HEK293 (cell line): ENCODE data around the gene CARMIL3.

Source experiments
- FEZF1 ChIP-seq: fragments of 450-650 bp; formaldehyde crosslinking; IDR thresholded peaks from 2 replicates; pipeline ENCODE4 v1.5.1; 2016; ENCODE audit warnings: missing biosample characterization, missing genetic modification characterization
- GFI1B ChIP-seq: fragments of 450-650 bp; formaldehyde crosslinking; IDR thresholded peaks from 2 replicates; pipeline ENCODE4 v1.5.1; 2016; ENCODE audit warnings: missing biosample characterization, missing genetic modification characterization
- GLIS1 ChIP-seq: fragments of 450-650 bp; formaldehyde crosslinking; IDR thresholded peaks from 2 replicates; pipeline ENCODE4 v1.5.1; 2016; ENCODE audit warnings: missing biosample characterization, missing genetic modification characterization
- KLF8 ChIP-seq: fragments of 450-650 bp; formaldehyde crosslinking; IDR thresholded peaks from 2 replicates; pipeline ENCODE4 v1.5.1; 2016; ENCODE audit warnings: missing biosample characterization, missing genetic modification characterization
- SP7 ChIP-seq: fragments of 450-650 bp; formaldehyde crosslinking; IDR thresholded peaks from 2 replicates; pipeline ENCODE4 v1.5.1; 2016; ENCODE audit warnings: missing biosample characterization, missing genetic modification characterization
- YY1 ChIP-seq: fragments of 450-650 bp; formaldehyde crosslinking; IDR thresholded peaks from 2 replicates; pipeline ENCODE4 v1.5.1; 2018; ENCODE audit warnings: missing biosample characterization, missing genetic modification characterization
- ZFP69B ChIP-seq: fragments of 450-650 bp; formaldehyde crosslinking; IDR thresholded peaks from 2 replicates; pipeline ENCODE4 v1.5.1; 2016; ENCODE audit warnings: missing biosample characterization, missing genetic modification characterization
- ZNF292 ChIP-seq: fragments of 450-650 bp; formaldehyde crosslinking; IDR thresholded peaks from 2 replicates; pipeline ENCODE4 v1.5.1; 2016; ENCODE audit warnings: low read depth, missing biosample characterization, missing genetic modification characterization, borderline replicate concordance
- ZNF433 ChIP-seq: fragments of 450-650 bp; formaldehyde crosslinking; IDR thresholded peaks from 2 replicates; pipeline ENCODE4 v1.5.1; 2016; ENCODE audit warnings: missing biosample characterization, missing genetic modification characterization, low read depth
- ZNF501 ChIP-seq: fragments of 450-650 bp; formaldehyde crosslinking; IDR thresholded peaks from 2 replicates; pipeline ENCODE4 v1.5.1; 2016; ENCODE audit warnings: missing biosample characterization, missing genetic modification characterization
- ZNF623 ChIP-seq: fragments of 450-650 bp; formaldehyde crosslinking; IDR thresholded peaks from 2 replicates; pipeline ENCODE4 v1.5.1; 2016; ENCODE audit warnings: missing biosample characterization, missing genetic modification characterization
- ZNF843 ChIP-seq: fragments of 450-650 bp; formaldehyde crosslinking; IDR thresholded peaks from 2 replicates; pipeline ENCODE4 v1.5.1; 2016; ENCODE audit warnings: missing biosample characterization, missing genetic modification characterization
- ZXDB ChIP-seq: fragments of 450-650 bp; formaldehyde crosslinking; IDR thresholded peaks from 2 replicates; pipeline ENCODE4 v1.5.1; 2016; ENCODE audit warnings: missing biosample characterization, missing genetic modification characterization
- TF ChIP-seq, protein P1 (sequence below): fragments of 450-650 bp; formaldehyde crosslinking; IDR thresholded peaks from 2 replicates; pipeline ENCODE4 v1.5.1; 2016; ENCODE audit warnings: missing biosample characterization, missing genetic modification characterization, borderline replicate concordance
- TF ChIP-seq, protein P2 (sequence below): fragments of 450-650 bp; formaldehyde crosslinking; IDR thresholded peaks from 2 replicates; pipeline ENCODE4 v1.5.1; 2016; ENCODE audit warnings: missing biosample characterization, missing genetic modification characterization
- TF ChIP-seq, protein P3 (sequence below): fragments of 450-650 bp; formaldehyde crosslinking; IDR thresholded peaks from 2 replicates; pipeline ENCODE4 v1.5.1; 2016; ENCODE audit warnings: missing biosample characterization, missing genetic modification characterization
- TF ChIP-seq, protein P4 (sequence below): fragments of 450-650 bp; formaldehyde crosslinking; IDR thresholded peaks from 2 replicates; pipeline ENCODE4 v1.5.1; 2017; ENCODE audit warnings: missing biosample characterization, mild to moderate bottlenecking, missing genetic modification characterization, moderate library complexity
- TF ChIP-seq, protein P5 (sequence below): fragments of 450-650 bp; formaldehyde crosslinking; IDR thresholded peaks from 2 replicates; pipeline ENCODE4 v1.5.1; 2016; ENCODE audit warnings: missing biosample characterization, missing genetic modification characterization
- TF ChIP-seq, protein P6 (sequence below): fragments of 450-650 bp; formaldehyde crosslinking; IDR thresholded peaks from 2 replicates; pipeline ENCODE4 v1.5.1; 2017; ENCODE audit warnings: missing biosample characterization, missing genetic modification characterization

The CARMIL3 gene

DNA sequence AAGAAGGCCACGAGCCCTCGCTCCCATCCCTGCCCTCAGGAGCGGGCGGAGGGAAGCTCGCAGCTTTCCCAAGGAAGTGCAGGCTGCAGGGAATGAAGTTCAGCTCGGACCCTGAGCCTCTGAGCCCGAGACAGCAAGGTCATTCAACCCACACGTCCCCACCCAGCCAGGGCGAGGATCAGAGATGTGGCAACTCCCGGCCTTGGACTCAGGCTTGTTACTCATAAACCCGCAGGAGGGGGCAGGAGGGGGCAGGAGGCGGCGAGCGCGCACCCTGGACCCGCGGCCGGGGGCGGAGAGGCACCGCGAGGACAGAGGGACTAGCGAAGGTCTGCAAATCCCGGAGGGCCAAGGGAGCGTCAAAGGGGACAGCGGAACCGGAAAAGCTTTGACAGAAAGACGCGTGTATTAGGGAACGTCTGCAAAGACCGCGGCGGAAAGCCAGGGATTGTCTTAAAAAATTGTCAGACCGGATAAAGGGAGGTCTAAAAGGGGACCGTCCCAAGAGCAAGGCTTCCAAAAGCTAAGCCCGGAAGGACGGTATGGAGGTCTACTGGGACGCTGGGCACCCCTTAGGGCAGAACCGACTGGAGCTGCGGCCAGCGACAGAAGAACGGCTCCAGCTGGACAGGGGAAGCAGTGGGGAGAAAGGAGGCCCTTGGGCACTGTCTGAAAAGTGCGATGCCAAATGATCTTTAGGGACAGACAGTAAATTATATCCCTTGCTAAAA is 62.2 kb downstream of the CARMIL3 start (continued):
- TF ChIP-seq, protein P1, sequence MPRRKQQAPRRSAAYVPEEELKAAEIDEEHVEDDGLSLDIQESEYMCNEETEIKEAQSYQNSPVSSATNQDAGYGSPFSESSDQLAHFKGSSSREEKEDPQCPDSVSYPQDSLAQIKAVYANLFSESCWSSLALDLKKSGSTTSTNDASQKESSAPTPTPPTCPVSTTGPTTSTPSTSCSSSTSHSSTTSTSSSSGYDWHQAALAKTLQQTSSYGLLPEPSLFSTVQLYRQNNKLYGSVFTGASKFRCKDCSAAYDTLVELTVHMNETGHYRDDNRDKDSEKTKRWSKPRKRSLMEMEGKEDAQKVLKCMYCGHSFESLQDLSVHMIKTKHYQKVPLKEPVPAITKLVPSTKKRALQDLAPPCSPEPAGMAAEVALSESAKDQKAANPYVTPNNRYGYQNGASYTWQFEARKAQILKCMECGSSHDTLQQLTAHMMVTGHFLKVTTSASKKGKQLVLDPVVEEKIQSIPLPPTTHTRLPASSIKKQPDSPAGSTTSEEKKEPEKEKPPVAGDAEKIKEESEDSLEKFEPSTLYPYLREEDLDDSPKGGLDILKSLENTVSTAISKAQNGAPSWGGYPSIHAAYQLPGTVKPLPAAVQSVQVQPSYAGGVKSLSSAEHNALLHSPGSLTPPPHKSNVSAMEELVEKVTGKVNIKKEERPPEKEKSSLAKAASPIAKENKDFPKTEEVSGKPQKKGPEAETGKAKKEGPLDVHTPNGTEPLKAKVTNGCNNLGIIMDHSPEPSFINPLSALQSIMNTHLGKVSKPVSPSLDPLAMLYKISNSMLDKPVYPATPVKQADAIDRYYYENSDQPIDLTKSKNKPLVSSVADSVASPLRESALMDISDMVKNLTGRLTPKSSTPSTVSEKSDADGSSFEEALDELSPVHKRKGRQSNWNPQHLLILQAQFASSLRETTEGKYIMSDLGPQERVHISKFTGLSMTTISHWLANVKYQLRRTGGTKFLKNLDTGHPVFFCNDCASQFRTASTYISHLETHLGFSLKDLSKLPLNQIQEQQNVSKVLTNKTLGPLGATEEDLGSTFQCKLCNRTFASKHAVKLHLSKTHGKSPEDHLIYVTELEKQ (tag by site-specific recombination), result peak; percentile 27; the same call in 1 of the 2 replicates
- no peak for TF ChIP-seq ZNF292
- peak; percentile 94 for TF ChIP-seq ZFP69B
- TF ChIP-seq YY1, result no peak
- TF ChIP-seq, protein P2, sequence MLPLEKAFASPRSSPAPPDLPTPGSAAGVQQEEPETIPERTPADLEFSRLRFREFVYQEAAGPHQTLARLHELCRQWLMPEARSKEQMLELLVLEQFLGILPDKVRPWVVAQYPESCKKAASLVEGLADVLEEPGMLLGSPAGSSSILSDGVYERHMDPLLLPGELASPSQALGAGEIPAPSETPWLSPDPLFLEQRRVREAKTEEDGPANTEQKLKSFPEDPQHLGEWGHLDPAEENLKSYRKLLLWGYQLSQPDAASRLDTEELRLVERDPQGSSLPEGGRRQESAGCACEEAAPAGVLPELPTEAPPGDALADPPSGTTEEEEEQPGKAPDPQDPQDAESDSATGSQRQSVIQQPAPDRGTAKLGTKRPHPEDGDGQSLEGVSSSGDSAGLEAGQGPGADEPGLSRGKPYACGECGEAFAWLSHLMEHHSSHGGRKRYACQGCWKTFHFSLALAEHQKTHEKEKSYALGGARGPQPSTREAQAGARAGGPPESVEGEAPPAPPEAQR, result no peak
- TF ChIP-seq, protein P3, sequence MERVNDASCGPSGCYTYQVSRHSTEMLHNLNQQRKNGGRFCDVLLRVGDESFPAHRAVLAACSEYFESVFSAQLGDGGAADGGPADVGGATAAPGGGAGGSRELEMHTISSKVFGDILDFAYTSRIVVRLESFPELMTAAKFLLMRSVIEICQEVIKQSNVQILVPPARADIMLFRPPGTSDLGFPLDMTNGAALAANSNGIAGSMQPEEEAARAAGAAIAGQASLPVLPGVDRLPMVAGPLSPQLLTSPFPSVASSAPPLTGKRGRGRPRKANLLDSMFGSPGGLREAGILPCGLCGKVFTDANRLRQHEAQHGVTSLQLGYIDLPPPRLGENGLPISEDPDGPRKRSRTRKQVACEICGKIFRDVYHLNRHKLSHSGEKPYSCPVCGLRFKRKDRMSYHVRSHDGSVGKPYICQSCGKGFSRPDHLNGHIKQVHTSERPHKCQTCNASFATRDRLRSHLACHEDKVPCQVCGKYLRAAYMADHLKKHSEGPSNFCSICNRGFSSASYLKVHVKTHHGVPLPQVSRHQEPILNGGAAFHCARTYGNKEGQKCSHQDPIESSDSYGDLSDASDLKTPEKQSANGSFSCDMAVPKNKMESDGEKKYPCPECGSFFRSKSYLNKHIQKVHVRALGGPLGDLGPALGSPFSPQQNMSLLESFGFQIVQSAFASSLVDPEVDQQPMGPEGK, result peak; percentile 94
- 0 out of 2 replicates have a peak, but pooled peaks have one; percentile 38 for TF ChIP-seq ZNF501 (tag by site-specific recombination)
- TF ChIP-seq, protein P4, sequence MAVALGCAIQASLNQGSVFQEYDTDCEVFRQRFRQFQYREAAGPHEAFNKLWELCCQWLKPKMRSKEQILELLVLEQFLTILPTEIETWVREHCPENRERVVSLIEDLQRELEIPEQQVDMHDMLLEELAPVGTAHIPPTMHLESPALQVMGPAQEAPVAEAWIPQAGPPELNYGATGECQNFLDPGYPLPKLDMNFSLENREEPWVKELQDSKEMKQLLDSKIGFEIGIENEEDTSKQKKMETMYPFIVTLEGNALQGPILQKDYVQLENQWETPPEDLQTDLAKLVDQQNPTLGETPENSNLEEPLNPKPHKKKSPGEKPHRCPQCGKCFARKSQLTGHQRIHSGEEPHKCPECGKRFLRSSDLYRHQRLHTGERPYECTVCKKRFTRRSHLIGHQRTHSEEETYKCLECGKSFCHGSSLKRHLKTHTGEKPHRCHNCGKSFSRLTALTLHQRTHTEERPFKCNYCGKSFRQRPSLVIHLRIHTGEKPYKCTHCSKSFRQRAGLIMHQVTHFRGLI, result no peak; the same call in 1 of the 2 replicates
- no peak for TF ChIP-seq ZNF623 (tag by site-specific recombination)
- TF ChIP-seq, protein P5, sequence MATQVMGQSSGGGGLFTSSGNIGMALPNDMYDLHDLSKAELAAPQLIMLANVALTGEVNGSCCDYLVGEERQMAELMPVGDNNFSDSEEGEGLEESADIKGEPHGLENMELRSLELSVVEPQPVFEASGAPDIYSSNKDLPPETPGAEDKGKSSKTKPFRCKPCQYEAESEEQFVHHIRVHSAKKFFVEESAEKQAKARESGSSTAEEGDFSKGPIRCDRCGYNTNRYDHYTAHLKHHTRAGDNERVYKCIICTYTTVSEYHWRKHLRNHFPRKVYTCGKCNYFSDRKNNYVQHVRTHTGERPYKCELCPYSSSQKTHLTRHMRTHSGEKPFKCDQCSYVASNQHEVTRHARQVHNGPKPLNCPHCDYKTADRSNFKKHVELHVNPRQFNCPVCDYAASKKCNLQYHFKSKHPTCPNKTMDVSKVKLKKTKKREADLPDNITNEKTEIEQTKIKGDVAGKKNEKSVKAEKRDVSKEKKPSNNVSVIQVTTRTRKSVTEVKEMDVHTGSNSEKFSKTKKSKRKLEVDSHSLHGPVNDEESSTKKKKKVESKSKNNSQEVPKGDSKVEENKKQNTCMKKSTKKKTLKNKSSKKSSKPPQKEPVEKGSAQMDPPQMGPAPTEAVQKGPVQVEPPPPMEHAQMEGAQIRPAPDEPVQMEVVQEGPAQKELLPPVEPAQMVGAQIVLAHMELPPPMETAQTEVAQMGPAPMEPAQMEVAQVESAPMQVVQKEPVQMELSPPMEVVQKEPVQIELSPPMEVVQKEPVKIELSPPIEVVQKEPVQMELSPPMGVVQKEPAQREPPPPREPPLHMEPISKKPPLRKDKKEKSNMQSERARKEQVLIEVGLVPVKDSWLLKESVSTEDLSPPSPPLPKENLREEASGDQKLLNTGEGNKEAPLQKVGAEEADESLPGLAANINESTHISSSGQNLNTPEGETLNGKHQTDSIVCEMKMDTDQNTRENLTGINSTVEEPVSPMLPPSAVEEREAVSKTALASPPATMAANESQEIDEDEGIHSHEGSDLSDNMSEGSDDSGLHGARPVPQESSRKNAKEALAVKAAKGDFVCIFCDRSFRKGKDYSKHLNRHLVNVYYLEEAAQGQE (tag by site-specific recombination), result peak; percentile 83
- TF ChIP-seq SP7 (tag by site-specific recombination), result peak; percentile 38
- TF ChIP-seq, protein P6, sequence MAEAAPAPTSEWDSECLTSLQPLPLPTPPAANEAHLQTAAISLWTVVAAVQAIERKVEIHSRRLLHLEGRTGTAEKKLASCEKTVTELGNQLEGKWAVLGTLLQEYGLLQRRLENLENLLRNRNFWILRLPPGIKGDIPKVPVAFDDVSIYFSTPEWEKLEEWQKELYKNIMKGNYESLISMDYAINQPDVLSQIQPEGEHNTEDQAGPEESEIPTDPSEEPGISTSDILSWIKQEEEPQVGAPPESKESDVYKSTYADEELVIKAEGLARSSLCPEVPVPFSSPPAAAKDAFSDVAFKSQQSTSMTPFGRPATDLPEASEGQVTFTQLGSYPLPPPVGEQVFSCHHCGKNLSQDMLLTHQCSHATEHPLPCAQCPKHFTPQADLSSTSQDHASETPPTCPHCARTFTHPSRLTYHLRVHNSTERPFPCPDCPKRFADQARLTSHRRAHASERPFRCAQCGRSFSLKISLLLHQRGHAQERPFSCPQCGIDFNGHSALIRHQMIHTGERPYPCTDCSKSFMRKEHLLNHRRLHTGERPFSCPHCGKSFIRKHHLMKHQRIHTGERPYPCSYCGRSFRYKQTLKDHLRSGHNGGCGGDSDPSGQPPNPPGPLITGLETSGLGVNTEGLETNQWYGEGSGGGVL (tag by site-specific recombination), result peak; percentile 99
- no peak for TF ChIP-seq FEZF1 (tag by site-specific recombination)
- no peak for TF ChIP-seq ZNF843 (tag by site-specific recombination)
- TF ChIP-seq GFI1B, result no peak
- TF ChIP-seq ZXDB (tag by site-specific recombination), result peak; percentile 79
- TF ChIP-seq ZNF433 (tag by site-specific recombination), result no peak
- no peak for TF ChIP-seq KLF8
- peak; percentile 75 for TF ChIP-seq GLIS1 (tag by site-specific recombination)
